KG1 (cell line): Measurements from ENCODE around the gene PACS2.

Experiments
- DNase-seq: peaks from one replicate; lab custom pipeline; 2025; lab: John Stamatoyannopoulos, UW

PACS2 gene

GRCh38 chr14:105388110-105388951 lies 73.8 kb downstream of the PACS2 start:
- DNase-seq: no peak

GRCh38 chr14:105388976-105389375 lies 74.4 kb downstream of the PACS2 start:
- DNase-seq: no peak

GRCh38 chr14:105389534-105389933 lies 75.0 kb downstream of the PACS2 start:
- DNase-seq: no peak

DNA sequence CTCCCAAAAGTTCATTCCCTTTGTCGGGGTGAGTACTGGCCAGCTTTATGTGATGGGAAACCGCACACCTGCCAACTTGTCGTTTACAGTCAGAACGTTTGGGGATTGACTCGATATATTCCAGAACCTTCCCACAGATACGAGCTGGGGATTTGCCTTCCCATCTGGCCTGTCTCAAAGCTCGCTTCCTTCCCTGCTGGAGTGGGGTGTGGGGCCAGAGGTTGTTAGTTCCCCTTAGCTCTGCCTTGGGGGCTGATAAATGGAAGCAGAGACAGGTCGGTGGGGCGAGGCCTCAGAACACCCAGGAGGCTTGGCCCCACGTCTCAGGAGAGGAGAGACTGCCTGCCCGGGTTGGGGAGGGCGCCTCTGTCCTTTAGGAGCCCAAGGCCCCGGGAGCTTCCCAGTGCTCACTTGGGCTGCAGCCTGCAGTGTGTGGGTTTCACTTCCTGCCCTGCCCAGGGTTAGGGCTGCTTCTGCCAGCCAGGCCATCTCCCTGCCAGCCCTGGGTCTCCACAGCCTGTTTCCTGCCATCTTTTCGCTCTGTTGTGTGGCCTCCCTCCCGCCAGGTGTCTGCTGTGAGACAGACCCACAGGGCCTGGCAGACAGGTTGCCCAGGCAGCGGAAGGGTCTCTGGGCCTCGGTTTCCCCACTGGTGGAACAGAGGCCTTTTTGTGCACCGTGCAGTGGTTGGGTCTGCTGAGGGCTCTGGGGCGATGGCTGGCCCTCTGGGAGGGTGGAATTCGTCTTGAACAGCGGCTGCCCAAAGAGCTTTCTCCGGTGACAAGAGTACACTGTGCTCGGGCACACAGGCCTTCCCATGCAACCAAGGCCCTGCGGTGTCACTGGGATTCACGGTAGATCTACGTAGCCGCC lies 75.7 kb downstream of the PACS2 start:
- no peak for DNase-seq

- DNase-seq: no peak
Measured at GRCh38 chr14:105390849-105391500, 76.4 kb downstream of the PACS2 start.

DNA sequence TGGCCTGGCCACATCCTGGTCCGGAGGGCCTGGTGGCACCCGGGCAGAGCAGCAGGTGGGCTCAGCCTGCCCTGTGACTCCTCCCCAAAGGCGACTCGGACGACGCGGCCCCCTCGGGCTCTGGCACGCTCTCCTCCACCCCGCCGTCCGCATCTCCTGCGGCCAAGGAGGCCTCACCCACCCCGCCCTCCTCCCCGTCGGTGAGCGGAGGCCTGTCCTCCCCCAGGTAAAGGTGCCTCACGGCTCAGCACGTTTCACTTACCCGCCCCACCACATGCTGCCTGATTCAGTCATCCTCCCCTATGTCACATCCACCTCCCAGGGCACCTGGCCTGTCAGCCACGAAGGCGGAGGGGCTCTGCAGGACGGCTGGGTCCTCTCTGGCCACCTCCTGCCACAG lies 77.0 kb downstream of the PACS2 start:
- DNase-seq: no peak

DNA sequence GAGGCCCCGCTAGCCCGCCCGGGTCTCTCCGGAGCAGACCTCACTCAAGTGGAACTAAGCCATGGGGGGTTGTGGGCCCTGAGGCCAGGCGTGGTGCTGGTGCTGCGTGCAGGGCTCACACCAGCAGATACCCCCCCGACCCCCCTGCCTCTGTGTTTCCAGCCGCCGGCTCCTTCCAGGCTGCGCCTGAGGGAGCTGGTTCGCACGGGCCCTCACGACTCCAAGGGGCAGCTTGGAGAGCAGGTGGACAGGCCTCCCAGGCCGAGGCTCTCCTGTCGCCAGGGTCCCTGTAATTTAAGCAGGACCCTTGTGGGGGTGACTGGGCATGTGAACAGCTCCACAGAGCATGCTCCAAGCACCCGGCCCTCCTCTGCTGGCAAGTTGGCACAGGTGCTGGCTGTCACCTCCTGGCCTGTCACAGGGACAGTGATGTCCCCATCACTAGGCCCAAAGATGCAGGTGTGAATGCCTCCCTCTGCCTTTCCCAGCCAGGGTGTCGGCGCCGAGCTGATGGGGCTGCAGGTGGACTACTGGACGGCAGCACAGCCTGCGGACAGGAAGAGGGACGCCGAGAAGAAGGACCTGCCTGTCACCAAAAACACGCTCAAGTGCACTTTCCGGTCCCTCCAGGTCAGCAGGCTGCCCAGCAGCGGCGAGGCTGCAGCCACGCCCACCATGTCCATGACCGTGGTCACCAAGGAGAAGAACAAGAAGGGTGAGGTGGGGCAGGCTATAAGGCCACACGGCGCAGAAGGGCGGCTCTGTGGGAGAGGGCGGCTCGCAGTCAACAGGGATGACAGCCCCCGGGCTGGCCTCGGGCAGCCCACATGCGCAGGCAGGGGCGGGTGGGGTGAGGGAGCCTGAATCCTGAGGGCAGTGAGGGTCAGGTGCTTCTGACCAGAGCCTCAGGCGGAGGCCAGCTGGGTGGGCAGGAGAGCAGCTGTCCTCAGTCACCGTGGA lies 77.9 kb downstream of the PACS2 start:
- no peak for DNase-seq

GRCh38 chr14:105393151-105393550 lies 78.6 kb downstream of the PACS2 start:
- DNase-seq: no peak

- DNase-seq: no peak
Measured at GRCh38 chr14:105394714-105395537, 80.4 kb downstream of the PACS2 start.

DNA sequence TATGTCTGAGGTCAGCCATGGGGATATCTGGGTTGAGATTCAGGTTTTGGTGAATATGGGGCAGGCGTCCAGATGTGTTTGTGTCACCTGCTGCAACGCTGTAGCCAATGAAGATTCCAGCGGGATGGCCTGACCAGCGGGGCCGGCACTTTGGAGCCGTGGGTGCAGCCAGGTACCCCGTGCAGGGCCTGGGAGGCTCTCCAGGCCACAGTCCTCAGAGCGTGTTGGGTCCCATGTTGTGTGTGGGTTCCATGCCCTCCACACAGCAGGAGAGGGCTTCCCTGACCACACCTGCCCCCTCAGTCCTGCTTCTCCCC lies 80.9 kb downstream of the PACS2 start:
- DNase-seq: no peak

GRCh38 chr14:105397350-105397931 lies 82.9 kb downstream of the PACS2 start:
- DNase-seq: no peak

DNA sequence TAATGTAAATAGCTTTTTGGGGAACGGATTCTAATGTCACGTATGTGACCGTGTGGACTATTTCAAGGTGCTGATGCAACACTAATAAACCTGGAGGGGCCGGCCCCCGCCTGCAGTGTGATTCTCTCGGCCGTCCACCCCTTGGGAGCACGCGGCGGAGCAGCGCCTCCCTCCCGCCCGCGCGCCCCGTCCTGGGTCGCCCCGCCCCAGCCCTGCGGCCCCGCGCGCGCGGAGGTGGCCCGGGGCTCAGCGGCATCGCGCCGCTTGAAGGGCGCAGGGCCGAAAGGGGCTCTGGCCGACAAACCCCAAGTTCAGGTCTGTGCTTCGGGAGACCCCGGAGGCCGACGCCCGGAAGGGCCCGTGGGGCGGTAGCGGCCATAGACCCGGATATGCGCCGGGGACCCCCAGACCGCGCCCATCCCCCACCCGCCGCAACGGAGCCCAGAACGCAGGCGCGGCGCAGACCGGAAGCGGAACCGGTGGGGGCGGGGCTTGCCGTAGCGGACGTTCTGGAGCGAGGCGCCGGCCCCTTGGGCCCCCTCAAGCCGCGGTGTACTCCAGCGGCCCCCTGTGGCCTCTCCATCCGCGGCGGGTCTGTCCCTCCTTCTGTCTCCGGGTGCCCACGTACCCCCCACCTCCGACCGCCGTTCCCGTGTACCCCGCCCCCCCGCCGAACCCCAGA lies 83.6 kb downstream of the PACS2 start, which contains the start of gene TEX22:
TSS of gene TEX22 (plus strand) at position 495 of the 682 bp plus-strand sequence. CDS start 803 bp downstream, outside the sequence.
- DNase-seq: peak; percentile 85

DNA sequence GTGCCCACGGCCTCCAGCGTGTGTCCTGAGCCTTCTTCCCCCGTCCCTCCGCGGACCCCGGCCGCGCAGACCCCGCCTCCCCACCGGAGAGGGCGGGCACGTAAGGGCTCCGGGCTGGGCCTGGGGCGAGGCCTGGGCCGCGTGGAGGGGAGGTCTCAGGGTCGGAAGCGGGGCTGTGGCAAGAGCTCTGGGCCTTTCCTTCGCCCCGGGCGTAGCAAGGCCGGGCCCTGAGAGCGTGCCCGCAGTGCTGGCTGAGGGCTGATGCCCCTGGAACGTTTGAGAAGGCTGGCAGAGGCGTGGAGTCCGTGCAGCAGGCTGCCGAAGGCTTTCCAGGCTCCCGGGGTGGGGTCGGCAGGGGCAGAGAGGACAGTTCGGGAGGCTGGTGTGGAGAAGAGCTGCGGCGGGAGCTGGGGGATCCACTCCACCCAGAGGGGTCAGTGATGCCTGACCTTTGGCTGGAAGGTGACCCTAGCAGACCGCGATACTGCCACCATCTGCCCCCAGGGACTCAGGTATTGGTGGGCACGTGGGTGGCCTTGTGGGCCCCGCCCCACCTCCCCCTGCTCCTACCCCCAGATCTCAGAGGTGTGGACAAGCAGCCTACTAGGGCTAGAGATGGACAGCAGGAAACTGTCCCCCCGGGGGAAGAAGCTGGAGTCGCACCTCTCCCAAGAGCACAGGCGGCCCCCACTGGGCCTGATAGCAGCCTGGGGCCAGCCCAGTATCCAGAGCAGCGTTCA lies 84.3 kb downstream of the PACS2 start:
- DNase-seq: peak; percentile 56

- no peak for DNase-seq
Measured at GRCh38 chr14:105399466-105399775, 84.9 kb downstream of the PACS2 start.

GRCh38 chr14:105400016-105400415 lies 85.5 kb downstream of the PACS2 start:
- no peak for DNase-seq

DNA sequence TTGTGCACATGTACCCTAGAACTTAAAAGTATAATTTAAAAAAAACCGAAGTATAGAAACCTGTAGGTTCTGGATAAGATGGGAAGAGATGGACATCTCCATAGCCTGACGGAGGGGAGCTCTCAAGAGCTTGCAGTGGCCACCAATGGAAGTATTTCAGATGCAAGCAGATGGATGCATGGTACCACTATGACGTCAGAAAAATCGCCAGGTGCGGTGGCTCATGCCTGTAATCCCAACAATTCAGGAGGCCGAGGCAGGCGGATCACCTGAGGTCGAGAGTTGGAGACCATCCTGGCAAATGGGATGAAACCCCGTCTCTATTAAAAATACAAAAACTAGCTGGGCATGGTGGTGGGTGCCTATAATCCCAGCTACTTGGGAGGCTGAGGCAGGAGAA lies 87.2 kb downstream of the PACS2 start:
- DNase-seq: no peak

- no peak for DNase-seq
Measured at GRCh38 chr14:105408592-105408991, 94.0 kb downstream of the PACS2 start.

DNA sequence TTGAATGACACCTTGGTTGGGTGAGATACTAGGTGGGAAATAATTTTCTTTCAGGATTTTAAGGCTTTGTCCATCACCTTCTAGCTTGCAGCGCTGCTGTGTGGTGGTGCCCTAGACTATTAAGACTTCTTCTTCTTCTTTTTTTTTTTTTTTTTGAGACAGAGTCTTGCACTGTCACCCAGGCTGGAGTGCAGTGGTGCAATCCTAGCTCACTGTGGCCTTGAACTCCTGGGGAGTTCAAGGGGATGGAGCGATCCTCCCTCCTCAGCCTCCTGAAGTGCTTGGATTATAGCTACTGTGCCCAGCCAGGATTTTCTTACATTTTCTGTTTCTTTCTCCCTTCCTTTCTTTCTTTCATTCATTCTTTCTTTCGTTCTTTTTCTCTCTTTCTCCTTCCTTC lies 94.8 kb downstream of the PACS2 start:
- no peak for DNase-seq

GRCh38 chr14:105410642-105411016 lies 96.1 kb downstream of the PACS2 start:
- no peak for DNase-seq
